HG03457 (cell line): ENCODE measurements around the gene PNPLA3.

Experiments used
- ATAC-seq: cut with Tn5 transposase; IDR thresholded peaks from one replicate; pipeline ENCODE4 v1.9.1; 2021; ENCODE audit warnings: moderate number of reproducible peaks; ENCODE audit not compliant: unreplicated experiment

PNPLA3 gene

GRCh38 chr22:43988116-43988820, 64.7 kb downstream of the PNPLA3 start:
- no peak for ATAC-seq

- ATAC-seq, result no peak
Measured at GRCh38 chr22:43988960-43989359, 65.4 kb downstream of the PNPLA3 start.

- ATAC-seq, result no peak
Measured at GRCh38 chr22:43990044-43990443, 66.4 kb downstream of the PNPLA3 start.

- no peak for ATAC-seq
Measured at GRCh38 chr22:43991316-43992020, 67.9 kb downstream of the PNPLA3 start.

- ATAC-seq, result no peak
Measured at GRCh38 chr22:43992331-43992821, 68.8 kb downstream of the PNPLA3 start.

- ATAC-seq, result no peak
Measured at GRCh38 chr22:43993072-43993760, 69.6 kb downstream of the PNPLA3 start.

- no peak for ATAC-seq
Measured at GRCh38 chr22:43994006-43994405, 70.4 kb downstream of the PNPLA3 start.

- no peak for ATAC-seq
Measured at GRCh38 chr22:43994416-43994815, 70.8 kb downstream of the PNPLA3 start.

GRCh38 chr22:43995057-43995685, 71.6 kb downstream of the PNPLA3 start:
- ATAC-seq, result no peak

GRCh38 chr22:43995798-43996169, 72.2 kb downstream of the PNPLA3 start:
- no peak for ATAC-seq

- no peak for ATAC-seq
Measured at GRCh38 chr22:43996170-43996980, 72.8 kb downstream of the PNPLA3 start.

GRCh38 chr22:43996981-43997265, 73.3 kb downstream of the PNPLA3 start:
- no peak for ATAC-seq
